HCT116 (cell line): ENCODE results near the gene INPP5D. TPM values are rescaled to one million over a fixed set of nuclear protein-coding genes. Genes with fewer than 3 reads are reported as not detected.

Experiments
- ATAC-seq: fragments of 200-7000 bp; cut with Tn5 transposase; 2 replicates; pipeline ENCODE4 v1.9.1; 2020; ENCODE audit warnings: mild to moderate bottlenecking, moderate library complexity
- BruUV-seq: library from RNA; stranded (reverse); fragments of 400-500 nt; replicated peaks from 2 replicates; lab custom pipeline; 2021; lab: Mats Ljungman, UMichigan
- CTCF ChIA-PET: fragments of 300-600 bp; sonication (Branson Sonifier 250); formaldehyde crosslinking; loops from one replicate; lab custom pipeline; 2021; ENCODE audit warnings: antibody characterized with exemption; lab: Charles Lee
- POLR2A ChIA-PET: fragments of 300-600, 350-600 bp; sonication (Branson Sonifier 250); formaldehyde crosslinking; loops from one replicate; lab custom pipeline; 2021; ENCODE audit warnings: antibody characterized with exemption; lab: Charles Lee
- RAD21 ChIA-PET, 2 experiments: fragments of 300-600 bp; sonication (Branson Sonifier 250); formaldehyde crosslinking; loops; one replicate each; lab custom pipeline; 2023; ENCODE audit warnings: low total read pairs in 2 of 2; ENCODE audit not compliant: uncharacterized antibody in 2 of 2, unreplicated experiment in 2 of 2, low non-redundant PET in 1 of 2; lab: Charles Lee
- DNase-seq: peaks from one replicate; pipeline ENCODE4 v3.0.0-alpha.2; 2010; ENCODE audit warnings: low read depth, low spot score
- H2AFZ ChIP-seq: fragments of 200-600 bp; shearing (Covaris generic), sonication (generic); 2 replicates; pipeline ENCODE4 v1.6.1; 2017; ENCODE audit warnings: low read depth, mixed run types, mixed read lengths, antibody characterized with exemption, low read length; ENCODE audit not compliant: poor library complexity, severe bottlenecking
- H3K27ac ChIP-seq: 2 replicates; pipeline ENCODE4 v1.5.1; 2012; ENCODE audit warnings: low read depth, low read length
- H3K27me3 ChIP-seq: fragments of 200-600 bp; sonication (generic); 2 replicates; pipeline ENCODE4 v1.6.1; 2016; ENCODE audit warnings: mixed run types, low read length, mixed read lengths; ENCODE audit not compliant: insufficient read depth
- H3K36me3 ChIP-seq, 2 experiments: fragments of 200-500 bp in 1 of 2; fragments of 200-600 bp in 1 of 2; sonication (Bioruptor generic) in 1 of 2; sonication (generic) in 1 of 2; 2 replicates each; pipeline versions ENCODE4 v1.5.1 to v1.6.1; 2014 to 2016; ENCODE audit warnings: low read length in 2 of 2, inconsistent platforms in 1 of 2, mixed read lengths in 1 of 2, mixed run types in 1 of 2; ENCODE audit not compliant: insufficient read depth in 2 of 2, control insufficient read depth in 1 of 2
- H3K4me1 ChIP-seq, 2 experiments: fragments of 200-600 bp in 1 of 2; sonication (generic) in 1 of 2; 2 replicates each; pipeline versions ENCODE4 v1.5.1 to v1.6.1; 2012 to 2017; ENCODE audit warnings: low read length in 2 of 2, inconsistent platforms in 1 of 2, mild to moderate bottlenecking in 1 of 2, mixed read lengths in 1 of 2, mixed run types in 1 of 2, moderate library complexity in 1 of 2; ENCODE audit not compliant: insufficient read depth in 2 of 2, control insufficient read depth in 1 of 2
- H3K4me2 ChIP-seq: fragments of 200-600 bp; sonication (generic); 2 replicates; pipeline ENCODE4 v1.6.1; 2017; ENCODE audit warnings: mixed run types, low read length, mixed read lengths
- H3K4me3 ChIP-seq, 2 experiments: fragments of 200-600 bp in 1 of 2; sonication (generic) in 1 of 2; replicated peaks in 1 of 2; 2 replicates each; pipeline ENCODE4 v1.5.1; 2011 to 2016; ENCODE audit warnings: low read length in 2 of 2, control low read depth in 1 of 2, low read depth in 1 of 2, mild to moderate bottlenecking in 1 of 2, mixed read lengths in 1 of 2, mixed run types in 1 of 2
- H3K79me2 ChIP-seq: fragments of 200-600 bp; sonication (generic); 2 replicates; pipeline ENCODE4 v1.6.1; 2017; ENCODE audit warnings: mild to moderate bottlenecking, mixed run types, low read length, moderate library complexity, mixed read lengths; ENCODE audit not compliant: insufficient read depth
- H3K9ac ChIP-seq: fragments of 200-600 bp; sonication (generic); 2 replicates; pipeline ENCODE4 v1.6.1; 2016; ENCODE audit warnings: low read length, mixed read lengths
- H3K9me2 ChIP-seq: fragments of 200-600 bp; sonication (generic), shearing (Covaris generic); 2 replicates; pipeline ENCODE4 v1.6.1; 2017; ENCODE audit warnings: mixed run types, mild to moderate bottlenecking, moderate library complexity; ENCODE audit not compliant: insufficient read depth
- H3K9me3 ChIP-seq, 2 experiments: fragments of 200-500 bp in 1 of 2; fragments of 200-600 bp in 1 of 2; sonication (Bioruptor generic) in 1 of 2; sonication (generic) in 1 of 2; 2 replicates each; pipeline ENCODE4 v1.6.1; 2014 to 2017; ENCODE audit warnings: low read length in 2 of 2, mixed read lengths in 2 of 2, inconsistent platforms in 1 of 2, low read depth in 1 of 2, mild to moderate bottlenecking in 1 of 2, mixed run types in 1 of 2, moderate library complexity in 1 of 2; ENCODE audit not compliant: control insufficient read depth in 1 of 2, insufficient read depth in 1 of 2
- H4K20me1 ChIP-seq: fragments of 200-600 bp; sonication (generic), shearing (Covaris generic); 2 replicates; pipeline ENCODE4 v1.6.1; 2017; ENCODE audit warnings: mixed run types, mild to moderate bottlenecking, moderate library complexity; ENCODE audit not compliant: insufficient read depth
- ELF1 ChIP-seq: IDR thresholded peaks from 2 replicates; pipeline ENCODE4 v1.6.1; 2012; ENCODE audit warnings: low read depth, borderline replicate concordance
- EZH2 ChIP-seq: fragments of 200-600 bp; sonication (generic); IDR thresholded peaks from 2 replicates; pipeline ENCODE4 v1.6.1; 2017; ENCODE audit warnings: antibody characterized with exemption, mixed run types
- FOSL1 ChIP-seq: IDR thresholded peaks from 2 replicates; pipeline ENCODE4 v1.6.1; 2012; ENCODE audit warnings: low read depth
- POLR2A ChIP-seq: IDR thresholded peaks from 2 replicates; pipeline ENCODE4 v1.7.0; 2011; ENCODE audit warnings: borderline replicate concordance; ENCODE audit not compliant: insufficient read depth, insufficient read length; ENCODE audit errors: extremely low read depth
- POLR2AphosphoS5 ChIP-seq: IDR thresholded peaks from 2 replicates; pipeline ENCODE4 v1.6.1; 2011; ENCODE audit warnings: mild to moderate bottlenecking, low read depth, low read length, moderate library complexity
- SIN3A ChIP-seq: IDR thresholded peaks from 2 replicates; pipeline ENCODE4 v1.6.1; 2012; ENCODE audit warnings: low read depth
- SP1 ChIP-seq: IDR thresholded peaks from 2 replicates; pipeline ENCODE4 v1.6.1; 2012; ENCODE audit warnings: low read depth
- SRF ChIP-seq: IDR thresholded peaks from 2 replicates; pipeline ENCODE4 v1.6.1; 2012; ENCODE audit warnings: low read depth
- YY1 ChIP-seq: IDR thresholded peaks from 2 replicates; pipeline ENCODE4 v1.6.1; 2011; ENCODE audit warnings: low read length, low read depth, moderate library complexity, mild to moderate bottlenecking; ENCODE audit not compliant: insufficient replicate concordance; ENCODE audit errors: extremely low read depth
- ZFX ChIP-seq: fragments of 450-650 bp; IDR thresholded peaks from 2 replicates; pipeline ENCODE4 v1.6.1; 2017
- ZNF274 ChIP-seq: fragments of 200-500 bp; sonication (Bioruptor generic); IDR thresholded peaks from 2 replicates; pipeline ENCODE4 v1.6.1; 2014; ENCODE audit warnings: mild to moderate bottlenecking, low read depth, low read length, inconsistent platforms
- intact Hi-C: fragments of 100-400 bp; cut with micrococcal nuclease; formaldehyde crosslinking; loops from 2 replicates; pipeline ENCODE4 v1.10.0; 2022
- total RNA-seq: library from RNA; stranded (reverse); gene quantifications from one replicate; pipeline ENCODE4 v1.2.1, GENCODE V29; 2021; ENCODE audit not compliant: unreplicated experiment
- TF ChIP-seq, protein P1 (sequence below), 3 experiments: fragments of 200-600 bp in 1 of 3; sonication (generic) in 1 of 3; IDR thresholded peaks in 2 of 3; conservative IDR thresholded peaks in 1 of 3; 2 replicates each; pipeline ENCODE4 v1.5.1; 2012 to 2017; ENCODE audit warnings: low read depth in 2 of 3, low read length in 2 of 3, antibody characterized with exemption in 1 of 3, borderline replicate concordance in 1 of 3, control low read depth in 1 of 3, mild to moderate bottlenecking in 1 of 3, mixed read lengths in 1 of 3, mixed run types in 1 of 3, moderate library complexity in 1 of 3; ENCODE audit not compliant: insufficient read depth in 1 of 3
- TF ChIP-seq, protein P2 (sequence below): IDR thresholded peaks from 2 replicates; pipeline ENCODE4 v1.6.1; 2012
- TF ChIP-seq, protein P3 (sequence below): IDR thresholded peaks from 2 replicates; pipeline ENCODE4 v1.6.1; 2012; ENCODE audit warnings: low read depth
- TF ChIP-seq, protein P4 (sequence below): IDR thresholded peaks from 2 replicates; pipeline ENCODE4 v1.6.1; 2012

Gene INPP5D
- total RNA-seq, 1 experiment from 2014 or later = 1.8 TPM

DNA sequence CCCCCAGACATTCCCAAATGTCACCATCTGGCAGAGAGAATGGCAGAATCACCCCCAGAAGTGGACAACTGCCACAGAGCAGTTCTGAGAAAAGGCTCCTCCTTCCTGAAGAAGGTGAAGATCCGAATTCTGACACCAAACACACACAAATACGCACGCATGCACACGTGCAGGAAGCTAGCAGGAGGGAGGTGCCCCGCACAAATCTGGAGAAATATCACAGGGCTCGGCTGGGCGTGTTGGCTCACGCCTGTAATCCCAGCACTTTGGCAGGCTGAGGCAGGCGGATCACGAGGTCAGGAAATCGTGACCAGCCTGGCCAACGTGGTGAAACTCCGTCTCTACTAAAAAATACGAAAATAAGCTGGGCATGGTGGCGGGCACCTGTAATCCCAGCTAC is 152.9 kb downstream of the INPP5D start:
- TF ChIP-seq SP1 = no peak
- TF ChIP-seq EZH2 = no peak
- TF ChIP-seq SRF = no peak
- TF ChIP-seq, all 23 proteins: peak for 0
- H3K27ac ChIP-seq = no peak overlapping the region
- no peaks in the 10 kb centered on the region for H3K79me2 ChIP-seq
- ChIA-PET POLR2A (no interaction called here), RAD21 (no interaction called here), CTCF (no interaction called here)
- ATAC-seq = no peak
- no TSS peak for BruUV-seq
- H3K9me3 ChIP-seq = no peaks in the 10 kb centered on the region
- intact Hi-C loops = no loop called here
- no peak overlapping the region for H2AFZ ChIP-seq
- no peaks in the 10 kb centered on the region for H4K20me1 ChIP-seq
- DNase-seq = no peak
- H3K36me3 ChIP-seq = no peaks in the 10 kb centered on the region
- H3K27me3 ChIP-seq = no peaks in the 10 kb centered on the region
- H3K4me2 ChIP-seq = no peak overlapping the region
- H3K9ac ChIP-seq = no peak overlapping the region
- H3K4me3 ChIP-seq = no peak overlapping the region
- H3K9me2 ChIP-seq = no peaks in the 10 kb centered on the region
- H3K4me1 ChIP-seq = peaks cover 31 to 47% of the 10 kb centered on the region in 2 experiments

- ChIA-PET RAD21 (no interaction called here), POLR2A (no interaction called here)
- Histone ChIP-seq H3K27ac (no peak overlapping the region), H3K4me2 (no peak overlapping the region), H3K27me3 (no peaks in the 10 kb centered on the region), H3K36me3 (no peaks in the 10 kb centered on the region), H3K9me3 (no peaks in the 10 kb centered on the region), H3K4me1 (peaks cover 21 to 37% of the 10 kb centered on the region in 2 experiments), H3K9ac (no peak overlapping the region), H3K9me2 (no peaks in the 10 kb centered on the region)
- BruUV-seq = no TSS peak
- ATAC-seq = no peak
- intact Hi-C loops = no loop called here
- TF ChIP-seq, protein P1, sequence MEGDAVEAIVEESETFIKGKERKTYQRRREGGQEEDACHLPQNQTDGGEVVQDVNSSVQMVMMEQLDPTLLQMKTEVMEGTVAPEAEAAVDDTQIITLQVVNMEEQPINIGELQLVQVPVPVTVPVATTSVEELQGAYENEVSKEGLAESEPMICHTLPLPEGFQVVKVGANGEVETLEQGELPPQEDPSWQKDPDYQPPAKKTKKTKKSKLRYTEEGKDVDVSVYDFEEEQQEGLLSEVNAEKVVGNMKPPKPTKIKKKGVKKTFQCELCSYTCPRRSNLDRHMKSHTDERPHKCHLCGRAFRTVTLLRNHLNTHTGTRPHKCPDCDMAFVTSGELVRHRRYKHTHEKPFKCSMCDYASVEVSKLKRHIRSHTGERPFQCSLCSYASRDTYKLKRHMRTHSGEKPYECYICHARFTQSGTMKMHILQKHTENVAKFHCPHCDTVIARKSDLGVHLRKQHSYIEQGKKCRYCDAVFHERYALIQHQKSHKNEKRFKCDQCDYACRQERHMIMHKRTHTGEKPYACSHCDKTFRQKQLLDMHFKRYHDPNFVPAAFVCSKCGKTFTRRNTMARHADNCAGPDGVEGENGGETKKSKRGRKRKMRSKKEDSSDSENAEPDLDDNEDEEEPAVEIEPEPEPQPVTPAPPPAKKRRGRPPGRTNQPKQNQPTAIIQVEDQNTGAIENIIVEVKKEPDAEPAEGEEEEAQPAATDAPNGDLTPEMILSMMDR (IDR thresholded peaks at IDR 0.05 in 2 of 3, conservative IDR thresholded peaks at IDR 0.05 in 1 of 3; ENCODE audit: borderline replicate concordance in 1 of 3, insufficient read depth in 1 of 3, low read depth in 2 of 3, low read length in 2 of 3) = no peak
- TF ChIP-seq, protein P2, sequence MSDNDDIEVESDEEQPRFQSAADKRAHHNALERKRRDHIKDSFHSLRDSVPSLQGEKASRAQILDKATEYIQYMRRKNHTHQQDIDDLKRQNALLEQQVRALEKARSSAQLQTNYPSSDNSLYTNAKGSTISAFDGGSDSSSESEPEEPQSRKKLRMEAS = no peak
- TF ChIP-seq ZNF274 = no peak
- no peak for TF ChIP-seq YY1
- TF ChIP-seq, protein P3, sequence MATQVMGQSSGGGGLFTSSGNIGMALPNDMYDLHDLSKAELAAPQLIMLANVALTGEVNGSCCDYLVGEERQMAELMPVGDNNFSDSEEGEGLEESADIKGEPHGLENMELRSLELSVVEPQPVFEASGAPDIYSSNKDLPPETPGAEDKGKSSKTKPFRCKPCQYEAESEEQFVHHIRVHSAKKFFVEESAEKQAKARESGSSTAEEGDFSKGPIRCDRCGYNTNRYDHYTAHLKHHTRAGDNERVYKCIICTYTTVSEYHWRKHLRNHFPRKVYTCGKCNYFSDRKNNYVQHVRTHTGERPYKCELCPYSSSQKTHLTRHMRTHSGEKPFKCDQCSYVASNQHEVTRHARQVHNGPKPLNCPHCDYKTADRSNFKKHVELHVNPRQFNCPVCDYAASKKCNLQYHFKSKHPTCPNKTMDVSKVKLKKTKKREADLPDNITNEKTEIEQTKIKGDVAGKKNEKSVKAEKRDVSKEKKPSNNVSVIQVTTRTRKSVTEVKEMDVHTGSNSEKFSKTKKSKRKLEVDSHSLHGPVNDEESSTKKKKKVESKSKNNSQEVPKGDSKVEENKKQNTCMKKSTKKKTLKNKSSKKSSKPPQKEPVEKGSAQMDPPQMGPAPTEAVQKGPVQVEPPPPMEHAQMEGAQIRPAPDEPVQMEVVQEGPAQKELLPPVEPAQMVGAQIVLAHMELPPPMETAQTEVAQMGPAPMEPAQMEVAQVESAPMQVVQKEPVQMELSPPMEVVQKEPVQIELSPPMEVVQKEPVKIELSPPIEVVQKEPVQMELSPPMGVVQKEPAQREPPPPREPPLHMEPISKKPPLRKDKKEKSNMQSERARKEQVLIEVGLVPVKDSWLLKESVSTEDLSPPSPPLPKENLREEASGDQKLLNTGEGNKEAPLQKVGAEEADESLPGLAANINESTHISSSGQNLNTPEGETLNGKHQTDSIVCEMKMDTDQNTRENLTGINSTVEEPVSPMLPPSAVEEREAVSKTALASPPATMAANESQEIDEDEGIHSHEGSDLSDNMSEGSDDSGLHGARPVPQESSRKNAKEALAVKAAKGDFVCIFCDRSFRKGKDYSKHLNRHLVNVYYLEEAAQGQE = no peak
- TF ChIP-seq SIN3A = no peak
- TF ChIP-seq POLR2A = no peak
- TF ChIP-seq SRF = no peak
- no peak for TF ChIP-seq POLR2AphosphoS5
- TF ChIP-seq ELF1 = no peak
- TF ChIP-seq ZFX = no peak
- TF ChIP-seq, protein P4, sequence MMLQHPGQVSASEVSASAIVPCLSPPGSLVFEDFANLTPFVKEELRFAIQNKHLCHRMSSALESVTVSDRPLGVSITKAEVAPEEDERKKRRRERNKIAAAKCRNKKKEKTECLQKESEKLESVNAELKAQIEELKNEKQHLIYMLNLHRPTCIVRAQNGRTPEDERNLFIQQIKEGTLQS = no peak
- no peak for TF ChIP-seq FOSL1
- TF ChIP-seq, all 23 proteins: peak for 0
- H4K20me1 ChIP-seq = no peaks in the 10 kb centered on the region
- CTCF ChIA-PET = no interaction called here
- DNase-seq = no peak
- H3K4me3 ChIP-seq = no peak overlapping the region
- H2AFZ ChIP-seq = no peak overlapping the region
- H3K79me2 ChIP-seq = no peaks in the 10 kb centered on the region
Measured at GRCh38 chr2:233213975-233214374, 153.8 kb downstream of the INPP5D start.
